ENCODE data around the gene DYNC1H1. TPM values are rescaled to one million over a fixed set of nuclear protein-coding genes. Genes with fewer than 3 reads are reported as not detected.

Gene DYNC1H1
- total RNA-seq, 4 donors from 2014 or later, result 386 to 531 (median 472) TPM

DNA sequence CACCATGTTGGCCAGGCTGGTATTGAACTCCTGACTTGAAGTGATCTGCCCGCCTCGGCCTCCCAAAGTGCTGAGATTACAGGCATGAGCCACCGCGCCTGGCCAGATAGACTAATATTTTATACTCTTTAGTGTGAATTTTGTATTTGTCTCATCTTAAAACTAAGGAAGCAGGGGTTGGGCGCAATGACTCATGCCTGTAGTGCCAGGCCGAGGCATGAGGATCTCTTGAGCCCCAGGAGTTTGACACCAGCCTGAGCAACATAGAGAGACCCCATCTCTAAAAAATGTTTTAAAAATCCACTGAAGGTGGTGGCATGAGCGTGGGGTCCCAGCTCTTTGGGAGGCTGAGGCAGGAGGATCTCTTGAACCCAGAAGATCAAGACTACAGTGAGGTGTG, 9.0 kb downstream of the DYNC1H1 start:
- no peaks in the 10 kb centered on the region for H3K9me3 ChIP-seq
- H3K4me3 ChIP-seq, result no peak overlapping the region
- H3K36me3 ChIP-seq, result peaks cover 0 to 36% (median 0%) of the 10 kb centered on the region in 3 donors
- peaks cover 0 to 31% (median 4%) of the 10 kb centered on the region in 4 donors for H3K4me1 ChIP-seq
- no peaks in the 10 kb centered on the region for H3K27me3 ChIP-seq
- H3K27ac ChIP-seq, result peak overlapping the region in 1 of 4 donors; percentile 74
- no peak for DNase-seq
- no peak for TF ChIP-seq POLR2A (IDR thresholded peaks at IDR 0.05)
- TF ChIP-seq, protein P1, sequence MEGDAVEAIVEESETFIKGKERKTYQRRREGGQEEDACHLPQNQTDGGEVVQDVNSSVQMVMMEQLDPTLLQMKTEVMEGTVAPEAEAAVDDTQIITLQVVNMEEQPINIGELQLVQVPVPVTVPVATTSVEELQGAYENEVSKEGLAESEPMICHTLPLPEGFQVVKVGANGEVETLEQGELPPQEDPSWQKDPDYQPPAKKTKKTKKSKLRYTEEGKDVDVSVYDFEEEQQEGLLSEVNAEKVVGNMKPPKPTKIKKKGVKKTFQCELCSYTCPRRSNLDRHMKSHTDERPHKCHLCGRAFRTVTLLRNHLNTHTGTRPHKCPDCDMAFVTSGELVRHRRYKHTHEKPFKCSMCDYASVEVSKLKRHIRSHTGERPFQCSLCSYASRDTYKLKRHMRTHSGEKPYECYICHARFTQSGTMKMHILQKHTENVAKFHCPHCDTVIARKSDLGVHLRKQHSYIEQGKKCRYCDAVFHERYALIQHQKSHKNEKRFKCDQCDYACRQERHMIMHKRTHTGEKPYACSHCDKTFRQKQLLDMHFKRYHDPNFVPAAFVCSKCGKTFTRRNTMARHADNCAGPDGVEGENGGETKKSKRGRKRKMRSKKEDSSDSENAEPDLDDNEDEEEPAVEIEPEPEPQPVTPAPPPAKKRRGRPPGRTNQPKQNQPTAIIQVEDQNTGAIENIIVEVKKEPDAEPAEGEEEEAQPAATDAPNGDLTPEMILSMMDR (IDR thresholded peaks at IDR 0.05), result no peak

DNA sequence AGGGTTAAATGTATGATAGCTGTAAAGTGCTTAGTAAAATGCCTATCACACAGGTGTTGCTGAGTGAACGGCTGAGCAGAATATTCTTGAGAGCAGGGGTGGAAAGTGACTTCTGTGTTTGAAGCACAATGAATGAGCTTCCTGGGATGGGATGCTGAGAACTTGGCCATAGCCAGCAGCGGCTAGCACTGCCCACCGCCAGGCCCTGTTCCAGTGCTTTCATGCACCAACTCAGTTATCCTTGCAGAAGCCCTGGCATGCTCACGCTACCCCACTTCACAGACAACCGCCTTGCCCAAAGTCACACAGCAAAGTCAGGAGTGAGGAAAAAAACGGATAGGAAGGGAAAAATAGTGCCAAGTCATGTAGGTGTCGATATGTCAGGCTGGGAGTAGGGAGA, 10.9 kb downstream of the DYNC1H1 start:
- H3K4me3 ChIP-seq, result no peak overlapping the region
- no peak for DNase-seq
- H3K27me3 ChIP-seq, result no peaks in the 10 kb centered on the region
- H3K4me1 ChIP-seq, result peaks cover 0 to 31% (median 4%) of the 10 kb centered on the region in 4 donors
- no peak overlapping the region for H3K27ac ChIP-seq
- peaks cover 0 to 41% (median 3%) of the 10 kb centered on the region in 3 donors for H3K36me3 ChIP-seq
- no peak for TF ChIP-seq POLR2A (IDR thresholded peaks at IDR 0.05)
- TF ChIP-seq, protein P1 (IDR thresholded peaks at IDR 0.05), result no peak
- no peaks in the 10 kb centered on the region for H3K9me3 ChIP-seq

DNA sequence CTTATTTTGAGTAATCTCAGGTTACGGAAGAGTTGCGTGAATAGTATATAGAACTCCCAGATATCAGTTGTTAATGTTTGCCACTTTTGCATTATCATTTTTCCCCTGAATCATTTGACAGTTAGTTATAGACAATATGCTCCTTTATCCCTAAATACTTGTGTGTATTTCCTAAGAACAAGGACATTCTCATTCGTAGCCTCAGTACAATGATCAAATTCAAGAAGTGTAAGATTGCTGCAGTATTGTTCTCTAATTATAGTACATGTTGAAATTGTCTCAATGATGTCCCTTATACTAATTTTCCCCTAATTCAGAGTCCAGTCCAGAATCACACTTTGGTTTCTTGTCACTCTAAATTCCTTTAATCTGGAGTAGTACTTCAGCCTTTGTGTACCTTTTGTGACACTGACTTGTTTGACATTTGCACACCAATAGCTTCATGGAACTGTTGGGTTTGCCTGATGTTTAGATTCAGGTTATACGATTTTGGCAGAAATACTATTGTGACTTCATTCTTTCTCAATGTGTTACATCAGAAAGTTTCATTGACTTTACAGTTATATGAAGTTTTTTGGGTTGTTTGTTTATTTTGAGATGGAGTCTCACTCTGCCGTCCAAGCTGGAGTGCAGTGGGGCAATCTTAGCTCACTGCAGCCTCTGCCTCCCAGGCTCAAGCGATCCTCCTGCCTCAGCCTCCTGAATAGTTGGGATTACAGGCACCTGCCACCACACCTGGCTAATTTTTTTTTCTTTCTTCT, 13.1 kb downstream of the DYNC1H1 start:
- peaks cover 0 to 63% (median 3%) of the 10 kb centered on the region in 3 donors for H3K36me3 ChIP-seq
- peaks cover 0 to 12% (median 0%) of the 10 kb centered on the region in 4 donors for H3K4me1 ChIP-seq
- no peak for TF ChIP-seq POLR2A (IDR thresholded peaks at IDR 0.05)
- TF ChIP-seq, protein P1 (IDR thresholded peaks at IDR 0.05), result no peak
- no peak overlapping the region for H3K27ac ChIP-seq
- H3K9me3 ChIP-seq, result no peaks in the 10 kb centered on the region
- H3K4me3 ChIP-seq, result no peak overlapping the region
- H3K27me3 ChIP-seq, result no peaks in the 10 kb centered on the region
- no peak for DNase-seq

DNA sequence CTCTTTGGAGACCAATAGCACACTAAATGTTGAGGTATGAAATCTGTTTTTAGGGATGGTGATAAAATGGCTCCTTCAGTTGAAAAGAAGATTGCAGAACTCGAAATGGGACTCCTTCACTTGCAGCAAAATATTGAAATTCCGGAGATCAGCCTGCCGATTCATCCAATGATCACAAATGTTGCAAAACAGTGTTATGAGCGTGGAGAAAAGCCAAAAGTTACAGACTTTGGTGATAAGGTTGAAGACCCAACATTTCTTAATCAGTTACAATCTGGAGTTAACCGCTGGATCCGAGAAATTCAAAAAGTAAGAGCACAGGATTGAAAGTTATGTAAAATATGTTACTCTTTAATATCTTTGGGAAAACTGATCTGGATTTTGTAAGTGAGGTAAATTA, 15.3 kb downstream of the DYNC1H1 start:
- H3K4me1 ChIP-seq, result no peaks in the 10 kb centered on the region
- H3K27ac ChIP-seq, result peak overlapping the region in 1 of 4 donors; percentile 27
- TF ChIP-seq, protein P1 (IDR thresholded peaks at IDR 0.05), result no peak
- no peak for TF ChIP-seq POLR2A (IDR thresholded peaks at IDR 0.05)
- peaks cover 0 to 84% (median 3%) of the 10 kb centered on the region in 3 donors for H3K36me3 ChIP-seq
- no peak for DNase-seq
- H3K27me3 ChIP-seq, result no peaks in the 10 kb centered on the region
- no peaks in the 10 kb centered on the region for H3K9me3 ChIP-seq
- H3K4me3 ChIP-seq, result no peak overlapping the region

DNA sequence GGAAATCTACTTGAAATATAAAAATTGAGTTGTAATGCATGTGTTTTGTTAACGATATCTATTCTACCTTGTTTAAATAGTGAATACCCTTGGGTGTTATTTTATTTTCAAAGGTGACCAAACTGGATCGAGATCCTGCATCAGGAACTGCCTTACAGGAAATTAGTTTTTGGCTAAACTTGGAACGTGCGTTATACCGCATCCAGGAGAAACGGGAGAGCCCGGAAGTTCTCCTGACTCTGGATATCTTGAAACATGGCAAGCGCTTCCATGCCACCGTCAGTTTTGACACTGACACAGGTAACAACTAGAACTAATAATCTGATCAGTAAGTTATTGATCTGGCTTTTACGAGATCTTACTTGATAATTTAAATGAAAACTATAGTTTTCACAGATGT, 15.9 kb downstream of the DYNC1H1 start:
- Histone ChIP-seq H3K9me3 (no peaks in the 10 kb centered on the region), H3K4me3 (no peak overlapping the region), H3K36me3 (peaks cover 0 to 89% (median 3%) of the 10 kb centered on the region in 3 donors), H3K27me3 (no peaks in the 10 kb centered on the region), H3K4me1 (no peaks in the 10 kb centered on the region), H3K27ac (peak overlapping the region in 1 of 4 donors; percentile 27)
- no peak for DNase-seq
- no peak for TF ChIP-seq POLR2A (IDR thresholded peaks at IDR 0.05)
- TF ChIP-seq, protein P1 (IDR thresholded peaks at IDR 0.05), result no peak
